B cell (primary cell): ENCODE results near the gene CAV2. TPM values are rescaled to one million over a fixed set of nuclear protein-coding genes. Genes with fewer than 3 reads are reported as not detected.

Experiments used
- ATAC-seq: fragments of 200-7000 bp; cut with Tn5 transposase; one replicate; pipeline ENCODE4 v1.10.0; 2021; ENCODE audit warnings: low read depth, mild to moderate bottlenecking, moderate number of reproducible peaks, moderate library complexity
- CTCF ChIA-PET: fragments of 350-600 bp; sonication (Branson Sonifier 250); formaldehyde crosslinking; loops from one replicate; lab custom pipeline; 2021; ENCODE audit warnings: antibody characterized with exemption, inconsistent platforms; lab: Charles Lee
- POLR2A ChIA-PET: fragments of 350-600 bp; sonication (Branson Sonifier 250); formaldehyde crosslinking; loops from one replicate; lab custom pipeline; 2021; ENCODE audit warnings: antibody characterized with exemption; lab: Charles Lee
- DNase-seq: peaks from one replicate; pipeline ENCODE4 v3.0.0; 2013
- H2AFZ ChIP-seq: 2 replicates; pipeline ENCODE4 v1.6.1; 2012; ENCODE audit warnings: mild to moderate bottlenecking, low read depth, low read length; ENCODE audit not compliant: insufficient read depth, poor library complexity, severe bottlenecking
- H3K27ac ChIP-seq, 2 donors: 1 replicate in 1 of 2; 2 replicates in 1 of 2; pipeline ENCODE4 v1.5.1; 2012 to 2013; ENCODE audit warnings: low read length in 2 of 2, mild to moderate bottlenecking in 2 of 2, moderate library complexity in 1 of 2
- H3K27me3 ChIP-seq, 4 experiments: fragments of 200-600 bp in 1 of 4; sonication (generic) in 1 of 4; replicated peaks in 1 of 4; 1 replicate in 2 of 4; 2 replicates in 2 of 4; pipeline versions ENCODE4 v1.6.1 to v1.7.0; 2013 to 2016; ENCODE audit warnings: low read length in 3 of 4, mild to moderate bottlenecking in 2 of 4, mixed read lengths in 1 of 4, moderate library complexity in 1 of 4; ENCODE audit not compliant: insufficient read depth in 4 of 4, control insufficient read depth in 3 of 4; ENCODE audit errors: control extremely low read depth in 1 of 4
- H3K36me3 ChIP-seq, 2 experiments: replicated peaks in 1 of 2; 1 replicate in 1 of 2; 2 replicates in 1 of 2; pipeline versions ENCODE4 v1.6.1 to v1.7.1; 2013; ENCODE audit warnings: low read length in 1 of 2; ENCODE audit not compliant: insufficient read depth in 2 of 2, control insufficient read depth in 1 of 2; ENCODE audit errors: control extremely low read depth in 1 of 2, extremely low read depth in 1 of 2
- H3K4me1 ChIP-seq, 2 donors: fragments of 200-600 bp in 1 of 2; sonication (generic) in 1 of 2; 1 replicate in 1 of 2; 2 replicates in 1 of 2; pipeline versions ENCODE4 v1.5.1 to v1.6.1; 2013 to 2017; ENCODE audit warnings: low read length in 2 of 2; ENCODE audit not compliant: control insufficient read depth in 2 of 2, insufficient read depth in 2 of 2
- H3K4me2 ChIP-seq: replicated peaks from 2 replicates; pipeline ENCODE3; 2012; ENCODE audit warnings: mild to moderate bottlenecking, low read depth, low read length; ENCODE audit not compliant: poor library complexity, severe bottlenecking
- H3K4me3 ChIP-seq, 5 experiments: fragments of 200-600 bp in 1 of 5; sonication (generic) in 1 of 5; 1 replicate in 3 of 5; 2 replicates in 2 of 5; pipeline versions ENCODE4 v1.5.1 to v1.7.0; 2011 to 2016; ENCODE audit warnings: low read length in 4 of 5, mild to moderate bottlenecking in 4 of 5, low read depth in 2 of 5, control low read depth in 1 of 5, moderate library complexity in 1 of 5; ENCODE audit not compliant: insufficient read depth in 1 of 5; ENCODE audit errors: control extremely low read depth in 1 of 5, extremely low read depth in 1 of 5
- H3K79me2 ChIP-seq: fragments of 200-600 bp; sonication (generic); one replicate; pipeline ENCODE4 v1.6.0; 2016; ENCODE audit warnings: low read length; ENCODE audit not compliant: control insufficient read depth, insufficient read depth
- H3K9ac ChIP-seq: fragments of 200-600 bp; sonication (generic); 2 replicates; pipeline ENCODE4 v1.6.1; 2017; ENCODE audit warnings: mild to moderate bottlenecking, low read length, moderate library complexity
- H3K9me3 ChIP-seq, 3 donors: one replicate each; pipeline versions ENCODE4 v1.6.1 to v1.7.1; 2013; ENCODE audit warnings: low read length in 2 of 3; ENCODE audit not compliant: control insufficient read depth in 2 of 3, insufficient read depth in 1 of 3; ENCODE audit errors: control extremely low read depth in 1 of 3
- H4K20me1 ChIP-seq: 2 replicates; pipeline ENCODE4 v1.6.0; 2012; ENCODE audit warnings: mild to moderate bottlenecking, low read length; ENCODE audit not compliant: insufficient read depth, control insufficient read depth, poor library complexity, severe bottlenecking
- H3K27ac Mint-ChIP-seq: one replicate; pipeline ENCODE4 v1.8.0; 2021; ENCODE audit warnings: mixed read lengths
- H3K27me3 Mint-ChIP-seq: one replicate; pipeline ENCODE4 v1.8.0; 2021; ENCODE audit warnings: mixed read lengths
- H3K4me1 Mint-ChIP-seq: one replicate; pipeline ENCODE4 v1.8.0; 2021; ENCODE audit warnings: mixed read lengths
- H3K4me3 Mint-ChIP-seq: one replicate; pipeline ENCODE4 v1.8.0; 2021; ENCODE audit warnings: mixed read lengths
- H3K9me3 Mint-ChIP-seq: one replicate; pipeline ENCODE4 v1.8.0; 2022; ENCODE audit warnings: mixed read lengths; ENCODE audit not compliant: insufficient read depth
- EZH2 ChIP-seq: IDR thresholded peaks from 2 replicates; pipeline ENCODE4 v1.6.1; 2012; ENCODE audit warnings: borderline replicate concordance, low read depth, mild to moderate bottlenecking, moderate library complexity, low read length; ENCODE audit not compliant: insufficient read depth, poor library complexity, severe bottlenecking
- WGBS: methylation state at CpG from one replicate; pipeline ENCODE4 v1.1.5; 2013; ENCODE audit warnings: missing lambda C conversion rate; ENCODE audit not compliant: insufficient coverage; 5-methylcytosine and 5-hydroxymethylcytosine counted together
- intact Hi-C: fragments of 100-400 bp; cut with micrococcal nuclease; formaldehyde crosslinking; loops from one replicate; pipeline ENCODE4 v1.10.0; 2022
- polyA plus RNA-seq: library from polyadenylated mRNA; depleted of rRNA; stranded (reverse); fragments of >200 nt; gene quantifications from 2 replicates; pipeline ENCODE4 v1.2.3, GENCODE V29; 2012
- total RNA-seq, 2 donors: library from RNA; stranded (reverse); fragments of 120-200 nt in 1 of 2; gene quantifications; 1 replicate in 1 of 2; 2 replicates in 1 of 2; pipeline versions ENCODE4 v1.2.3 to v1.2.4, GENCODE V29; 2013 to 2022
- TF ChIP-seq, protein P1 (sequence below): fragments of 200-600 bp; IDR thresholded peaks from one replicate; pipeline ENCODE4 v1.8.0; 2022; ENCODE audit warnings: antibody characterized with exemption, mild to moderate bottlenecking

CAV2 gene
- total and polyA plus RNA-seq, 2 donors (not counting 1 experiment from before 2014, with no cell fraction given): not detected

DNA sequence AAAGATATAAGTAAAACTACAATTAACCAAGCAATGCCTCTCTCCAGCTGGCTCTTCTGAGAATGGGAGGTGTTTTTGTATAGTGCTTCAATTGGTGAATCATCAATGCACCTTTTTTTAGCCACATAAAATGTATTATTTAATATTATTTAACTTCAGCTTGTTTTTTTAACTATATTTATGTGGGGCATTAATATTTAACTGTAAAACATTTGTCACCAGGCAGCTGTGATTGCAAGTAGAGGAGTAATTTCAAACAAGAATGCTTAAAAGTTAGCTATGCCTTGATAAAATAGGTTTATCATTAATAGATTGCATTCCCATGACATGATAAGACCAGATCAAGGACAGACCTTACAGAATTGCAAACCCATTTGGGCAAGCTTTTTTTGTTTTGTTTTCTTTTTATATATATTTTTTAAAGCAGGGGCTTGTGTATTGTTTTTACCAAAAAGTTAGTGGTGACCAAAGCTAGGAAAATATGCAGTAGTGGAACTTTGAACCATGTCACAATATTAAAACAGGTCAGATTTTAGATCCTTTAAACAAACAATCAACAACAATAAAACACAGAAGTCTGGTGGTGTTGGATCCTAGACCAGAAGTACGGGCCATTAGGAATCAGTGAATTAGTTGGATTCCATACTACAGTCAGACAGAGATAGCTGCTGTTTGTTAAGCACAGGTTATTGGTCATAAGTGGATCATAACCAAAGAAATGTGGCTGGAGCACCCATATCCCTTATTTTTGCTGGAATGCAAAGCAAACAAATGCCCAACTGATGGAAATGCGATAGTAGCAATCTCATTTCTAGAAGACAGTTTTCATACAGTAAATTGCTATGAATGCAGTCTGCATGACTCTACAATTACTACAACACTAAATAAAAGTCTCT lies 2.9 kb downstream of the CAV2 start:
- Histone ChIP-seq H3K27me3 (peaks cover 0 to 40% (median 25%) of the 10 kb centered on the region in 4 experiments), H3K9me3 (peaks cover 0 to 8% (median 0%) of the 10 kb centered on the region in 3 donors), H3K36me3 (no peaks in the 10 kb centered on the region), H3K79me2 (no peaks in the 10 kb centered on the region), H3K4me2 (no peak overlapping the region), H3K27ac (no peak overlapping the region), H3K9ac (no peak overlapping the region), H3K4me3 (no peak overlapping the region), H4K20me1 (no peaks in the 10 kb centered on the region), H2AFZ (no peak overlapping the region), H3K4me1 (peaks cover 16 to 18% of the 10 kb centered on the region in 2 donors)
- peaks cover 33% of the 10 kb centered on the region for H3K27me3 Mint-ChIP-seq
- no peak overlapping the region for H3K27ac Mint-ChIP-seq
- intact Hi-C loops: no loop called here
- WGBS: no CpG with 5 or more reads among the region's 2 CpGs
- ChIA-PET CTCF (interaction anchor here (0.7 to 1.7 kb wide), 3 partner anchors 16 to 469 kb away, joined by 3 to 5 read pairs (median 3); no protein-coding TSS in a partner anchor), POLR2A (no interaction called here)
- peaks cover 14% of the 10 kb centered on the region for H3K4me1 Mint-ChIP-seq
- TF ChIP-seq, protein P1, sequence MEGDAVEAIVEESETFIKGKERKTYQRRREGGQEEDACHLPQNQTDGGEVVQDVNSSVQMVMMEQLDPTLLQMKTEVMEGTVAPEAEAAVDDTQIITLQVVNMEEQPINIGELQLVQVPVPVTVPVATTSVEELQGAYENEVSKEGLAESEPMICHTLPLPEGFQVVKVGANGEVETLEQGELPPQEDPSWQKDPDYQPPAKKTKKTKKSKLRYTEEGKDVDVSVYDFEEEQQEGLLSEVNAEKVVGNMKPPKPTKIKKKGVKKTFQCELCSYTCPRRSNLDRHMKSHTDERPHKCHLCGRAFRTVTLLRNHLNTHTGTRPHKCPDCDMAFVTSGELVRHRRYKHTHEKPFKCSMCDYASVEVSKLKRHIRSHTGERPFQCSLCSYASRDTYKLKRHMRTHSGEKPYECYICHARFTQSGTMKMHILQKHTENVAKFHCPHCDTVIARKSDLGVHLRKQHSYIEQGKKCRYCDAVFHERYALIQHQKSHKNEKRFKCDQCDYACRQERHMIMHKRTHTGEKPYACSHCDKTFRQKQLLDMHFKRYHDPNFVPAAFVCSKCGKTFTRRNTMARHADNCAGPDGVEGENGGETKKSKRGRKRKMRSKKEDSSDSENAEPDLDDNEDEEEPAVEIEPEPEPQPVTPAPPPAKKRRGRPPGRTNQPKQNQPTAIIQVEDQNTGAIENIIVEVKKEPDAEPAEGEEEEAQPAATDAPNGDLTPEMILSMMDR: no peak
- no peak for TF ChIP-seq EZH2
- no peak overlapping the region for H3K4me3 Mint-ChIP-seq
- DNase-seq: no peak
- H3K9me3 Mint-ChIP-seq: no peaks in the 10 kb centered on the region
- ATAC-seq: no peak

DNA sequence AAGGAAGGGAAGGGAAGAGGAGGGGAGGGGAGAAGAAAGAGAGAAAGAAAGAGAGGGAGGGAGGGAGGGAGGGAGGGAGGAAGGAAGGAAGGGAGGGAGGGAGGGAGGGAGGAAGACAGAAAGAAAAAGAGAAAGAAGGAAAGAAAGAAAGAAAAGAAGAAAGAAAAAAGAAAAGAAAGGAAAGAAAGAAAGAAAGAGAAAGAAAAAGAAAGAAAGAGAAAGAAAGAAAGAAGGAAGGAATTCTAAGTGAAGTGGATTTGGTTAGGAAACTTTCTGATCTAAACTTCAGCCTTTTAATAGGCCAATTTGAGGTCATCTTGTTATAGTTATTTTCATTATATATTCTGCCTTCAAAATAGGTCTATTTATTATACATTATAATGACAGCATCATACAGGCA lies 4.3 kb downstream of the CAV2 start:
- Histone ChIP-seq H3K4me3 (no peak overlapping the region), H3K9ac (no peak overlapping the region), H4K20me1 (no peaks in the 10 kb centered on the region), H3K36me3 (no peaks in the 10 kb centered on the region), H3K4me1 (peaks cover 16 to 18% of the 10 kb centered on the region in 2 donors), H3K4me2 (no peak overlapping the region), H3K27me3 (peaks cover 0 to 30% (median 22%) of the 10 kb centered on the region in 4 experiments), H3K27ac (no peak overlapping the region), H3K9me3 (peaks cover 0 to 8% (median 0%) of the 10 kb centered on the region in 3 donors), H2AFZ (no peak overlapping the region), H3K79me2 (no peaks in the 10 kb centered on the region)
- intact Hi-C loops: no loop called here
- peaks cover 22% of the 10 kb centered on the region for H3K27me3 Mint-ChIP-seq
- no peak overlapping the region for H3K27ac Mint-ChIP-seq
- CTCF ChIA-PET: interaction anchor here (1.1 to 1.6 kb wide), 3 partner anchors 9 to 23 kb away, joined by 3 to 6 read pairs (median 4); no protein-coding TSS in a partner anchor
- POLR2A ChIA-PET: no interaction called here
- no peak overlapping the region for H3K4me3 Mint-ChIP-seq
- TF ChIP-seq, protein P1: peak; percentile 14
- no peak for TF ChIP-seq EZH2
- ATAC-seq (no peak), DNase-seq (no peak)
- H3K9me3 Mint-ChIP-seq: no peaks in the 10 kb centered on the region
- peaks cover 11% of the 10 kb centered on the region for H3K4me1 Mint-ChIP-seq
